ENCODE measurements around the gene ZNF532. TPM values are rescaled to one million over a fixed set of nuclear protein-coding genes. Genes with fewer than 3 reads are reported as not detected.

ZNF532 gene
- total and polyA plus RNA-seq, 2 of the 13 experiments (the other 11 are each of a cell fraction or from before 2014, with no cell fraction given): not detected

DNA sequence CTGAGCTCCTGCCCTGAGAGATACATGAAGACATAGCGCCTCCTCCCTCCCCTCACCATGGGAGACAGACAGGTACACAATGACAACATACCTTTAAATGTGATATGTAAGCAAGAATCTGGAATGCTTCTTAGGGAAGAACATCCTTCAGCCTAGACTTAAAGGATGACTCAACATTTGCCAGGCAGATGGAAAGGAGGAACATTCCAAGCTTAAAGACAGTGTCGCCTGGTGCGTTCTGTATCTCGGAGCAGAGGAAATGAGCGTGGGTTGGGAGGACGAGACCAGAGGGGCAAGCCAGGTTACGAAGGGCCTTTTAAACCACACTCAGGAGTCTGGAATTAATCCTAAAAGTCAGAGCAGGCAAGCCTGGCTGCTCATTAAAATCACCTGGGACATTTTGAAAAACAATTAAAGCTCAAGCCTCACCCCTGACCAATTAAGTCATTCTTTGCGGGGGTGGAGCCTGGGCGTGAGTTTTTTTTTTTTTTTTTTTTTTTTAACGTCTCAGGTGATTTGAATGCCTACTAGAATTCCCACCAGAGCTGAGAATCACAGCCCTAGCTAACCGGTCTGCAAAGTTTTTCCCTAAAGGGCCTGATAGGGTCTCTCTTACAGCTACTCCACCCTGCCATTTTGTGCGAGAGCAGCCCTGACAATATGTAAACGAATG is 143.8 kb downstream of the ZNF532 start:
- no peak overlapping the region for H2AFZ ChIP-seq (ENCODE audit: low read length)
- H3K9me3 ChIP-seq (ENCODE audit: low read length): no peaks in the 10 kb centered on the region
- H3K79me2 ChIP-seq (ENCODE audit: insufficient read depth, low read length): no peaks in the 10 kb centered on the region
- ChIA-PET CTCF (ENCODE audit: low intra/inter-chr PET ratio, low total read pairs) (no interaction called here), POLR2A (no interaction called here)
- DNase-seq (ENCODE audit: low spot score) (no peak), FAIRE-seq (no peak), ATAC-seq (no peak)
- no peak overlapping the region for H3K4me2 ChIP-seq (ENCODE audit: low read depth, low read length)
- H3K27me3 ChIP-seq (ENCODE audit: control insufficient read depth in 1 of 2, insufficient read depth in 2 of 2, low read length in 2 of 2): peaks cover 1 to 23% of the 10 kb centered on the region in 2 experiments; a peak in 3 of 5 replicates
- no peak overlapping the region for H3K4me3 ChIP-seq (replicated peaks in 1 of 3; ENCODE audit: insufficient read depth in 1 of 3, low read depth in 2 of 3, low read length in 3 of 3)
- in situ Hi-C loops (cut with HindIII; ENCODE audit: extremely low pct_ligation_motif_present, low pct_unique_long_range_greater_than_20kb): no loop called here
- no TSS peak for BruUV-seq (replicated peaks)
- 25% methylated on average over 13 of the region's 13 CpGs for WGBS (ENCODE audit: low lambda C conversion rate)
- no peak overlapping the region for H3K27ac ChIP-seq (ENCODE audit: extremely low read length, insufficient read depth, low read length)
- TF ChIP-seq, protein P1, sequence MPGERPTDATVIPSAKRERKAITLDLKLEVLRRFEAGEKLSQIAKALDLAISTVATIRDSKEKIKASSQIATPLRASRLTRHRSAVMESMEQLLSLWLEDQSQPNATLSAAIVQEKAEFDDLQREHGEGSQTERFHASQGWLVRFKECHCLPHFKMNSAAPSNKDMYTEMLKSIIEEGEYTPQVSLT (CRISPR knock-in tag; IDR thresholded peaks at IDR 0.05; ENCODE audit: borderline replicate concordance, low read depth): no peak
- no peak for TF ChIP-seq NKX3-1 (CRISPR knock-in tag; IDR thresholded peaks at IDR 0.05)
- no peak for TF ChIP-seq TARDBP (CRISPR knock-in tag; IDR thresholded peaks at IDR 0.05)
- no peak for TF ChIP-seq MED8 (CRISPR knock-in tag; IDR thresholded peaks at IDR 0.05; ENCODE audit: insufficient replicate concordance)
- TF ChIP-seq, protein P2, sequence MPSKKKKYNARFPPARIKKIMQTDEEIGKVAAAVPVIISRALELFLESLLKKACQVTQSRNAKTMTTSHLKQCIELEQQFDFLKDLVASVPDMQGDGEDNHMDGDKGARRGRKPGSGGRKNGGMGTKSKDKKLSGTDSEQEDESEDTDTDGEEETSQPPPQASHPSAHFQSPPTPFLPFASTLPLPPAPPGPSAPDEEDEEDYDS (CRISPR knock-in tag; IDR thresholded peaks at IDR 0.05): no peak
- TF ChIP-seq KAT2B (IDR thresholded peaks at IDR 0.05; ENCODE audit: borderline replicate concordance, low read depth, low read length): no peak
- no peak for TF ChIP-seq ZNF552 (CRISPR knock-in tag; IDR thresholded peaks at IDR 0.05; ENCODE audit: borderline replicate concordance)
- no peak for TF ChIP-seq KMT2A (CRISPR knock-in tag; IDR thresholded peaks at IDR 0.05)
- no peak for TF ChIP-seq ZNF501 (CRISPR knock-in tag; IDR thresholded peaks at IDR 0.05)
- no peak for TF ChIP-seq GATA4 (IDR thresholded peaks at IDR 0.05; ENCODE audit: borderline replicate concordance, low read depth)
- no peak for TF ChIP-seq HES4 (CRISPR knock-in tag; IDR thresholded peaks at IDR 0.05; ENCODE audit: borderline replicate concordance)
- TF ChIP-seq TEAD3 (CRISPR knock-in tag; optimal IDR thresholded peaks at IDR 0.05; ENCODE audit: borderline replicate concordance): no peak
- TF ChIP-seq ZNF24 (IDR thresholded peaks at IDR 0.05): no peak
- TF ChIP-seq SRF (IDR thresholded peaks at IDR 0.05; ENCODE audit: low read depth, low read length): no peak
- no peak for TF ChIP-seq GATAD2A (CRISPR knock-in tag; IDR thresholded peaks at IDR 0.05)
- H3K9ac ChIP-seq (ENCODE audit: insufficient read depth, low read depth, low read length): no peak overlapping the region
- H3K4me1 ChIP-seq (ENCODE audit: insufficient read depth, low read length): no peaks in the 10 kb centered on the region
- intact Hi-C loops (cut with micrococcal nuclease; ENCODE audit: unreplicated experiment): no loop called here
- no peaks in the 10 kb centered on the region for H4K20me1 ChIP-seq (ENCODE audit: insufficient read depth, low read length)
- H3K36me3 ChIP-seq (replicated peaks in 1 of 2; ENCODE audit: control insufficient read depth in 1 of 2, insufficient read depth in 2 of 2, low read length in 2 of 2): no peaks in the 10 kb centered on the region
